ENCODE data around the gene SHF.

DNA sequence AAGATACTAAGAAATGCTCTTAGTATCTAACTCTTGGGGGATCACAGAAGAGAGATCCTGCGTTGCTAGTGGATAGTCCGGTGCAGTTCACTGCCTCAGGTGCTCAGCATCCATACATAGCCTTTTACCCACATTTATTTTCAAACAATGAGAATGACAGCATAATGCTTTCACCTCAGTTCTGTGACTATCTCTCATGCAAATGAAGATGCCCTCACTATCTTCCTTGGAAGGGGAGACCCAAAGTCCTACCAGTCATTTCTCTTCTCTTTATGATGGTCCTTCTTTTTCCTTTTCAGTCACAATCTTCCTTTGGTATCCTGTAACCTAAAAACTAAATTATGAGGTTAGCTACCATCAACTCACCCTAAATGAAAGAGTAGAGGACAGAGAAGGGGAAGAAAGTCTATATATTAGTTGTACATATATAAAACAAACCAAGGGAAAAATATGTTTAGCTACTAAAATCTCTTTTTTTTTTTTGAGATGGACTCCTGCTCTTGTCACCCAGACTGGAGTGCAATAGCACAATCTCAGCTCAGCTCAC, 33.4 kb upstream of the SHF start:
- TF ChIP-seq POLR2A (IDR thresholded peaks at IDR 0.05; ENCODE audit: low read depth, low read length) (no peak), JUN (IDR thresholded peaks at IDR 0.05; ENCODE audit: borderline replicate concordance, insufficient read depth, insufficient read length, low read depth) (no peak), EZH2 (IDR thresholded peaks at IDR 0.05; ENCODE audit: borderline replicate concordance, low read depth, low read length, severe bottlenecking) (no peak), POLR2AphosphoS5 (IDR thresholded peaks at IDR 0.05; ENCODE audit: insufficient read depth, low read depth, low read length) (no peak), MYC (IDR thresholded peaks at IDR 0.05; ENCODE audit: low read depth, low read length) (no peak)
- TF ChIP-seq, protein P1, sequence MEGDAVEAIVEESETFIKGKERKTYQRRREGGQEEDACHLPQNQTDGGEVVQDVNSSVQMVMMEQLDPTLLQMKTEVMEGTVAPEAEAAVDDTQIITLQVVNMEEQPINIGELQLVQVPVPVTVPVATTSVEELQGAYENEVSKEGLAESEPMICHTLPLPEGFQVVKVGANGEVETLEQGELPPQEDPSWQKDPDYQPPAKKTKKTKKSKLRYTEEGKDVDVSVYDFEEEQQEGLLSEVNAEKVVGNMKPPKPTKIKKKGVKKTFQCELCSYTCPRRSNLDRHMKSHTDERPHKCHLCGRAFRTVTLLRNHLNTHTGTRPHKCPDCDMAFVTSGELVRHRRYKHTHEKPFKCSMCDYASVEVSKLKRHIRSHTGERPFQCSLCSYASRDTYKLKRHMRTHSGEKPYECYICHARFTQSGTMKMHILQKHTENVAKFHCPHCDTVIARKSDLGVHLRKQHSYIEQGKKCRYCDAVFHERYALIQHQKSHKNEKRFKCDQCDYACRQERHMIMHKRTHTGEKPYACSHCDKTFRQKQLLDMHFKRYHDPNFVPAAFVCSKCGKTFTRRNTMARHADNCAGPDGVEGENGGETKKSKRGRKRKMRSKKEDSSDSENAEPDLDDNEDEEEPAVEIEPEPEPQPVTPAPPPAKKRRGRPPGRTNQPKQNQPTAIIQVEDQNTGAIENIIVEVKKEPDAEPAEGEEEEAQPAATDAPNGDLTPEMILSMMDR (IDR thresholded peaks at IDR 0.05; ENCODE audit: extremely low read depth in 1 of 2, insufficient read depth in 1 of 2, low read depth in 1 of 2, low read length in 2 of 2) = no peak
- TF ChIP-seq, protein P2, sequence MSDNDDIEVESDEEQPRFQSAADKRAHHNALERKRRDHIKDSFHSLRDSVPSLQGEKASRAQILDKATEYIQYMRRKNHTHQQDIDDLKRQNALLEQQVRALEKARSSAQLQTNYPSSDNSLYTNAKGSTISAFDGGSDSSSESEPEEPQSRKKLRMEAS (IDR thresholded peaks at IDR 0.05; ENCODE audit: insufficient read depth, insufficient read length) = no peak

Measured in endothelial cell of umbilical vein (primary cell).